ENCODE data around the gene COL4A1.

Gene COL4A1

GRCh38 chr13:110182003-110182402 lies 125.0 kb downstream of the COL4A1 start:
- TF ChIP-seq, protein P1, sequence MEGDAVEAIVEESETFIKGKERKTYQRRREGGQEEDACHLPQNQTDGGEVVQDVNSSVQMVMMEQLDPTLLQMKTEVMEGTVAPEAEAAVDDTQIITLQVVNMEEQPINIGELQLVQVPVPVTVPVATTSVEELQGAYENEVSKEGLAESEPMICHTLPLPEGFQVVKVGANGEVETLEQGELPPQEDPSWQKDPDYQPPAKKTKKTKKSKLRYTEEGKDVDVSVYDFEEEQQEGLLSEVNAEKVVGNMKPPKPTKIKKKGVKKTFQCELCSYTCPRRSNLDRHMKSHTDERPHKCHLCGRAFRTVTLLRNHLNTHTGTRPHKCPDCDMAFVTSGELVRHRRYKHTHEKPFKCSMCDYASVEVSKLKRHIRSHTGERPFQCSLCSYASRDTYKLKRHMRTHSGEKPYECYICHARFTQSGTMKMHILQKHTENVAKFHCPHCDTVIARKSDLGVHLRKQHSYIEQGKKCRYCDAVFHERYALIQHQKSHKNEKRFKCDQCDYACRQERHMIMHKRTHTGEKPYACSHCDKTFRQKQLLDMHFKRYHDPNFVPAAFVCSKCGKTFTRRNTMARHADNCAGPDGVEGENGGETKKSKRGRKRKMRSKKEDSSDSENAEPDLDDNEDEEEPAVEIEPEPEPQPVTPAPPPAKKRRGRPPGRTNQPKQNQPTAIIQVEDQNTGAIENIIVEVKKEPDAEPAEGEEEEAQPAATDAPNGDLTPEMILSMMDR (IDR thresholded peaks at IDR 0.05; ENCODE audit: low read depth, low read length) = no peak
- no peak for DNase-seq (ENCODE audit: extremely low read depth, low read depth)

- TF ChIP-seq, protein P1 (IDR thresholded peaks at IDR 0.05; ENCODE audit: low read depth, low read length) = no peak
- DNase-seq (ENCODE audit: extremely low read depth, low read depth) = no peak
These were observed 127.2 kb downstream of the COL4A1 start for GRCh38 chr13:110179857-110180147.

DNA sequence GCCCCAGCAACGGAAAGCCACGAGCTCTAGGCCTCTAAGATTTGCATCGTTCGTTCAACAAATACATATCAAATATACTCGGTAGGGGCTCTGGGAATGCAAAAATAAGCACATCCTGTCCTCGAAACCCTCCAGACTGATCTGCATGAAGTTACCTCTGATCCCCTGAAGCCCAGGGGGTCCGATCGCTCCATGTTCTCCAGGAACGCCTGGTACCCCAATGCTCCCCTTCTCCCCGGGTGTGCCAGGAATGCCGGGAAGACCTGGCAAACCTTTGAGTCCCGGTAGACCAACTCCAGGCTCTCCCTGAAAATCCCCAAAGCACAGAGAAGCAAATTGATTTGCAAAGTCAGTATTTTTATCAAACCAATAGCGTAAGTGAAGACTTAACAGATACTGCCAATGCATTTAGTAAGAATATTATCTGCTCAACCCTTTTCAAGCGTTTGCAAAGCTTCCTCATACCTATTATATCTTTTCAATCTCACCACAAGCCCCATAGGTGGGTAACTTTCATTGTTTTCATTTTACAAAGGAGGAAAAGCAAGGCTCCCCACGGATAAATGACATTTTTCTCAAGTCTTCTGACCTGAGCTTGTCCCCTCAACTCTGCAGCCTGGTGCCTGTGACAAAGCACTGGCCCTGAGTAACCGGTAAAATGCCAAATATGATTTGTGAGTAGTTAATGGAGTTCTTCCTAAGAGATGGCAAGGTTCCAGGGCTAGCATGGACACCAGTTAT lies 127.7 kb downstream of the COL4A1 start:
- TF ChIP-seq, protein P1 (IDR thresholded peaks at IDR 0.05; ENCODE audit: low read depth, low read length) = no peak

DNA sequence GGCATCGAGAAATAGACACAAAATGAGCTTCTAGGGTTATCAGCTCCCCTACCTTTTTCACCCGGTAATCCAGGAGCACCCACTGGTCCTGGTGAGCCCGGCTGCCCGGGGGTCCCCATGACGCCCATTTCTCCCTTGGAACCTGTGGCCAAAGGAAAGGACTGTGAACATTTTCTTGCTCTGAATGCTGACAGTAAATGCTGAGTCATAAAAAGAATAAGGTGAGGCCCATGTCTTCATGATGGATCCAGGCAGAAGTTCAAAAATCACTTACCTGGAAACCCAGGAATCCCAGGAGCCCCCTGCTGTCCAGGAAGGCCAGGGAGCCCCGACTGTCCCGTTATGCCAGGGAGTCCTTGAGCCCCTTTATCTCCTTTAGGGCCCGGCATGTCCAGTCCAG lies 129.2 kb downstream of the COL4A1 start:
- no peak for DNase-seq (ENCODE audit: extremely low read depth, low read depth)
- TF ChIP-seq, protein P1 (IDR thresholded peaks at IDR 0.05; ENCODE audit: low read depth, low read length) = no peak

More for the DNA sequence above, 127.7 kb downstream of the COL4A1 start:
- DNase-seq (ENCODE audit: extremely low read depth, low read depth) = no peak

GRCh38 chr13:110176431-110176830 lies 130.5 kb downstream of the COL4A1 start:
- no peak for DNase-seq (ENCODE audit: extremely low read depth, low read depth)
- TF ChIP-seq, protein P1 (IDR thresholded peaks at IDR 0.05; ENCODE audit: low read depth, low read length) = no peak

DNA sequence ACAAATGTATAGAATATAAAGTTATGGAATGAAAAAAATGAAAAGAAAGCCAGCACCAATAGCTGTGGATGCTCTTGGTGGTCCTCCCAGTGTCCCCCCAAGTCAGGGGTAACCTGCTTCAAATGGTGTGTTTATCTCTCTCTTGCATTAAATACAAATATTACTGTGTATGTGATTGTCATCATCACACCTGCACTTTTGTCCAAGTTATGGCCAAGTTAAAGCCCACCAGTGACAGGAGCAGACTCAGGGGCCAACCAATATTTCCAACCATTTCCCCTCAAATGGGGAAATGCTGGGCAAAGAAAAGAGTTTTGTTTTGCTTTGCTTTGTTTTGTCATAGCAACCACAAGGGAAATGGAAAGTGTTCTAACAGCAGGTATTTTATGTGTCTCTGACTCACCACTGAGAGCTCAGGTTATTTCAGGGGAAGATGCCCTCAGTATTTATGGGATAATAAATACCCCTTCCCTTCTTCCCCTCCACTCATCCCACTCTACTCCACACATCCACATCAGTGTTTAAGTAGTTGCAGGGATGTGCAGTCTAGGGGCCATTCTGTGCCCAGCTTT lies 133.6 kb downstream of the COL4A1 start:
- TF ChIP-seq, protein P1 (IDR thresholded peaks at IDR 0.05; ENCODE audit: low read depth, low read length) = no peak
- DNase-seq (ENCODE audit: extremely low read depth, low read depth) = no peak

- TF ChIP-seq, protein P1 (IDR thresholded peaks at IDR 0.05; ENCODE audit: low read depth, low read length) = no peak
- DNase-seq (ENCODE audit: extremely low read depth, low read depth) = no peak
These were observed 136.1 kb downstream of the COL4A1 start for GRCh38 chr13:110170882-110171281.
